Gastroesophageal sphincter (tissue), 4 donors: Measurements from ENCODE around the gene LTF. TPM values are rescaled to one million over a fixed set of nuclear protein-coding genes. Genes with fewer than 3 reads are reported as not detected.
"Not testable (repeated sequence)": the region's sequence is repeated elsewhere in the genome, so short reads cannot be mapped to it uniquely, and the experiment has no call there.

ENCODE experiments used
- ATAC-seq: fragments of 150-250 bp; one replicate; pipeline ENCODE4 v1.9.1; 2016; ENCODE audit warnings: mild to moderate bottlenecking, moderate library complexity
- H3K27ac ChIP-seq, 4 donors: fragments of 200-600 bp; sonication (generic) in 3 of 4; 1 replicate in 3 of 4; 2 replicates in 1 of 4; pipeline ENCODE4 v1.5.1; 2016 to 2019
- H3K27me3 ChIP-seq: fragments of 200-600 bp; sonication (generic); one replicate; pipeline ENCODE4 v1.5.1; 2019
- H3K36me3 ChIP-seq, 2 donors: fragments of 200-600 bp; sonication (generic); one replicate each; pipeline ENCODE4 v1.5.1; 2019; ENCODE audit warnings: control low read depth in 1 of 2
- H3K4me1 ChIP-seq, 3 donors: fragments of 200-600 bp; sonication (generic); 1 replicate in 2 of 3; 2 replicates in 1 of 3; pipeline ENCODE4 v1.5.1; 2016 to 2019; ENCODE audit warnings: control low read depth in 2 of 3
- H3K4me3 ChIP-seq, 2 donors: fragments of 200-600 bp; sonication (generic); one replicate each; pipeline ENCODE4 v1.5.1; 2019; ENCODE audit warnings: mild to moderate bottlenecking in 1 of 2, moderate library complexity in 1 of 2
- H3K9me3 ChIP-seq, 3 donors: fragments of 200-600 bp; sonication (generic); one replicate each; pipeline ENCODE4 v1.5.1; 2017 to 2019; ENCODE audit warnings: control low read depth in 2 of 3
- EP300 ChIP-seq: sonication (generic); formaldehyde crosslinking; IDR thresholded peaks from one replicate; pipeline ENCODE4 v1.6.1; 2017; ENCODE audit warnings: antibody characterized with exemption, mild to moderate bottlenecking
- POLR2A ChIP-seq, 2 donors: fragments of 450-650 bp; IDR thresholded peaks; one replicate each; pipeline ENCODE4 v1.6.1; 2017; ENCODE audit warnings: antibody characterized with exemption in 2 of 2, mild to moderate bottlenecking in 2 of 2, moderate library complexity in 1 of 2
- POLR2AphosphoS5 ChIP-seq: sonication (generic); formaldehyde crosslinking; IDR thresholded peaks from one replicate; pipeline ENCODE4 v1.6.1; 2017; ENCODE audit warnings: antibody characterized with exemption
- WGBS, 2 donors: methylation state at CpG; one replicate each; pipeline ENCODE4 v1.1.5; 2018; ENCODE audit warnings: low coverage in 1 of 2; 5-methylcytosine and 5-hydroxymethylcytosine counted together
- total RNA-seq, 4 donors: library from RNA; depleted of rRNA; stranded (reverse); fragments of >200 nt; gene quantifications; one replicate each; pipeline ENCODE4 v1.1.0, GENCODE V29; 2016
- TF ChIP-seq, protein P1 (sequence below), 4 experiments: fragments of 200-600 bp in 2 of 4; fragments of 450-650 bp in 2 of 4; sonication (generic) in 1 of 4; IDR thresholded peaks; one replicate each; pipeline ENCODE4 v1.5.1; 2017 to 2019; ENCODE audit warnings: antibody characterized with exemption in 4 of 4, mild to moderate bottlenecking in 2 of 4, moderate library complexity in 2 of 4

LTF gene
- total RNA-seq, 4 donors from 2014 or later = 1.2 to 198 (median 1.4) TPM

DNA sequence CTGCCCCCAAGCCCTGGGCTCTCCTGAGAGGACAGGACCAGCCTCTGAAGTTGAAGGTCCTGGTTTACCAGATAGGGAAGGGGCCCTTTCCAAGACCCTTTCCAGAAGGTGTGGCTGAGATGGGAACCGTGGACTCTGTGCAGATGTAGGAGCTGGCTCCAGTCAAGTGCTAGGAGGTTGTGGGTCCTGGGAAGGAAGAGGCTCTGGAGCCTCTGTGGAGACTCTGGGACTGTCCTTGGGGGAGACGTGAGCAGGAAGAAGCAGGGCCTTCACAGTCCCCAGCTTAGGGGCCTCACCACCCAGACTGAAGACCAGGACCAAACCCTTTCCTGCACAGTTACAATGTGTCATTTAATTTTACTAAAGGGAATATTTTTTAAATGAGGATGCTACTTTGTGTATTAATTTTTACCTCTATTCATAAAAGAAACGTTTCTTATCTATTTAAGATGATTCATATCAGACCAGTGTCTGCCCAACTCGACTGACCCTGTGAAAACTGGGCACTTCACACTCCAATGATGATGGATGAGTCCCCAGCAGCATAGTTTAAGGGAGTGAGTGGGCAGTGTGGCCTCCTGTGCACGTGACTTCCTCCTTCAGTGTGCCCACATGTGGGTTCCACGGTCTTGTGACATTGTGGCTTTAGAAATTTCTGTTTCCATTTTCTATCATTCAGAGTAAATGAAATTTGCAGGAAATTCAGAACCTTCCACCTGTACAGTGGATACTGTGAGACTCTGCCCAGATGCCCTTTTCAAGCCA, 68.8 kb downstream of the LTF start:
- H3K4me1 ChIP-seq = no peaks in the 10 kb centered on the region
- H3K27ac ChIP-seq = no peak overlapping the region
- H3K36me3 ChIP-seq = no peaks in the 10 kb centered on the region
- 48 to 56% methylated on average over 4 of the region's 6 CpGs for WGBS, 2 donors
- no peaks in the 10 kb centered on the region for H3K27me3 ChIP-seq
- no peaks in the 10 kb centered on the region for H3K9me3 ChIP-seq
- H3K4me3 ChIP-seq = no peak overlapping the region
- no peak for ATAC-seq
- TF ChIP-seq EP300 = no peak
- TF ChIP-seq, protein P1, sequence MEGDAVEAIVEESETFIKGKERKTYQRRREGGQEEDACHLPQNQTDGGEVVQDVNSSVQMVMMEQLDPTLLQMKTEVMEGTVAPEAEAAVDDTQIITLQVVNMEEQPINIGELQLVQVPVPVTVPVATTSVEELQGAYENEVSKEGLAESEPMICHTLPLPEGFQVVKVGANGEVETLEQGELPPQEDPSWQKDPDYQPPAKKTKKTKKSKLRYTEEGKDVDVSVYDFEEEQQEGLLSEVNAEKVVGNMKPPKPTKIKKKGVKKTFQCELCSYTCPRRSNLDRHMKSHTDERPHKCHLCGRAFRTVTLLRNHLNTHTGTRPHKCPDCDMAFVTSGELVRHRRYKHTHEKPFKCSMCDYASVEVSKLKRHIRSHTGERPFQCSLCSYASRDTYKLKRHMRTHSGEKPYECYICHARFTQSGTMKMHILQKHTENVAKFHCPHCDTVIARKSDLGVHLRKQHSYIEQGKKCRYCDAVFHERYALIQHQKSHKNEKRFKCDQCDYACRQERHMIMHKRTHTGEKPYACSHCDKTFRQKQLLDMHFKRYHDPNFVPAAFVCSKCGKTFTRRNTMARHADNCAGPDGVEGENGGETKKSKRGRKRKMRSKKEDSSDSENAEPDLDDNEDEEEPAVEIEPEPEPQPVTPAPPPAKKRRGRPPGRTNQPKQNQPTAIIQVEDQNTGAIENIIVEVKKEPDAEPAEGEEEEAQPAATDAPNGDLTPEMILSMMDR (IDR thresholded peaks at IDR 0.05) = no peak
- no peak for TF ChIP-seq POLR2A (IDR thresholded peaks at IDR 0.05)
- no peak for TF ChIP-seq POLR2AphosphoS5

DNA sequence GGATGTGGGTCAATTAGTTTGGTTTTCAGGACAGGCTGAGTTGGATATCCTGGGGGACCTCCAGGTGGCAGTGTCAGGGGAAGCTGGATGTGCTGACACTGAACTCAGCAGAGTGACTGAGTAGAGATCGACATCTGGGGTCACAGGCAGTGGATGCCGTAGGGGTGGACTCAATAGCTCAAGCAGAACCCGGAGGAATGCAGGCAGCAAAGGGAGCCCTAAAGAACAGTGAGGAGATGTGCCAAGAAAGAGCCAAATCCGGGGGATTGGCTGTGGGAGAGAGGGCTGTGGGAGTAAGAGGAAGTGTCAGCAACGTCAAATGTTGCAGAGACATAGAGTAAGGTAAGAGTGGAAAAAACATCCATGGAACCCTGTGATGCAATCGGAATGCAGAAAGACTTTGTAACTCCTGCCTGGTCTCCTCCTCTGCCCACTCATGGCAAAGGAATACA, 69.5 kb downstream of the LTF start:
- no peaks in the 10 kb centered on the region for H3K9me3 ChIP-seq
- no peak for TF ChIP-seq POLR2A (IDR thresholded peaks at IDR 0.05)
- no peak for TF ChIP-seq POLR2AphosphoS5
- TF ChIP-seq, protein P1 (IDR thresholded peaks at IDR 0.05) = no peak
- no peak for TF ChIP-seq EP300
- ATAC-seq = no peak
- no peaks in the 10 kb centered on the region for H3K36me3 ChIP-seq
- no peaks in the 10 kb centered on the region for H3K27me3 ChIP-seq
- WGBS, 2 donors = 55 to 74% methylated on average over 4 to 6 of the region's 6 CpGs
- no peak overlapping the region for H3K4me3 ChIP-seq
- H3K27ac ChIP-seq = no peak overlapping the region
- H3K4me1 ChIP-seq = no peaks in the 10 kb centered on the region

- no peak overlapping the region for H3K27ac ChIP-seq
- no peak overlapping the region for H3K4me3 ChIP-seq
- no peaks in the 10 kb centered on the region for H3K27me3 ChIP-seq
- TF ChIP-seq POLR2AphosphoS5 (no peak), POLR2A (IDR thresholded peaks at IDR 0.05) (no peak), EP300 (no peak)
- TF ChIP-seq, protein P1 (IDR thresholded peaks at IDR 0.05) = no peak
- no peak for ATAC-seq
- H3K4me1 ChIP-seq = no peaks in the 10 kb centered on the region
- no peaks in the 10 kb centered on the region for H3K9me3 ChIP-seq
- H3K36me3 ChIP-seq = no peaks in the 10 kb centered on the region
- 66 to 72% methylated on average over 3 to 5 of the region's 8 CpGs for WGBS, 2 donors
Observed at GRCh38 chr3:46393554-46394434, 70.9 kb downstream of the LTF start.

GRCh38 chr3:46393011-46393410, 71.7 kb downstream of the LTF start:
- WGBS, 2 donors = 40 to 86% methylated on average over 1 to 2 of the region's 2 CpGs
- no peaks in the 10 kb centered on the region for H3K36me3 ChIP-seq
- no peak for ATAC-seq

GRCh38 chr3:46391526-46391925, 73.2 kb downstream of the LTF start:
- not testable (repeated sequence) for H3K9me3 ChIP-seq, H3K27ac ChIP-seq, H3K4me3 ChIP-seq, ATAC-seq, H3K27me3 ChIP-seq, H3K36me3 ChIP-seq, H3K4me1 ChIP-seq
- WGBS, 2 donors = 95 to 100% methylated on average over 2 to 5 of the region's 5 CpGs

More at GRCh38 chr3:46393011-46393410, 71.7 kb downstream of the LTF start:
- Histone ChIP-seq H3K4me1 (no peaks in the 10 kb centered on the region), H3K27me3 (no peaks in the 10 kb centered on the region), H3K4me3 (no peak overlapping the region), H3K9me3 (no peaks in the 10 kb centered on the region), H3K27ac (no peak overlapping the region)
- no peak for TF ChIP-seq POLR2AphosphoS5
- TF ChIP-seq, protein P1 (IDR thresholded peaks at IDR 0.05) = no peak
- no peak for TF ChIP-seq POLR2A (IDR thresholded peaks at IDR 0.05)
- TF ChIP-seq EP300 = no peak
